ENCODE results near the gene KCNJ10. TPM values are rescaled to one million over a fixed set of nuclear protein-coding genes. Genes with fewer than 3 reads are reported as not detected.

KCNJ10 gene
- total RNA-seq, 2 experiments from 2014 or later = 0.29 TPM; not detected in 1

DNA sequence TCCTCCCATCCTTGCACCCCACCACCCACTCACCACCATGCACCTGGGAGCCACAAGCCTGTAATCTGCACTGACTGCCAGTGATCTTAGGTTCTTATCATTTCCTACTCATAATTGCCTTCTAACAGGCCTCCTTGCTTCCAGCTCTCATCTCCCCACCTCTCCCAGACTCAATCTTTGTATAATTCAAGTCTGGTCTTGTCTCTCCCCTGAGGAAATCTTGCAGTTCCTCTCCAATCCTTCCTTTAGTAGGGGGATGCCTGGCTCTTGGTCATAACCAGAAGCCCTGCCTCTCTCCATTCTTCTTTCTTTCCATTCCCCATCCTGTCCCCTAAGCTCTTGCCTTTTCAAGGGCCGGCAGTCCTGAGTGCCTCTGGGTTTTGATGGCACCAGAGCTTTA is 66.0 kb downstream of the KCNJ10 start:
- H3K4me3 ChIP-seq (ENCODE audit: low read depth, low read length, poor library complexity, severe bottlenecking) = no peak overlapping the region
- TF ChIP-seq CTCF (conservative IDR thresholded peaks at IDR 0.05; ENCODE audit: low read length) (no peak), EZH2phosphoT487 (IDR thresholded peaks at IDR 0.05; ENCODE audit: borderline replicate concordance, low read depth, low read length) (no peak)

DNA sequence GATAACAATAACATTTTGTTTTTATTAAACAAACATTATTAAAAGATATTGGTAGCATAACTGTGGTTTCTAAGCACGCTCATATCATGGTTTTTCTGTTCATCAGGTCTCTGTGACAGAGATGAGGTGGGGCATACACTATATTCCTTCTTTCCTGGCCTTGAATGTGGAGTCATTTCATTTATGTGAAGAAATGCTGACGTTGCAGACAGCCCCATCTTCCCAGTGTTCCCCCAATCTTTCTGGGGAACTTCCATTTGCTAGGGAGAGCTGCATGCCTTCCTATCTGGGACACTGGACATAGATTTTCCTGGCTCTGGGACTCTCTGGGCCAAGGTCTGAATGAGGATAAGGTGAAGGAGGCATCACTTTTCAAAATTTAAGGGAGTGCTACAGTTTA is 68.5 kb downstream of the KCNJ10 start:
- Histone ChIP-seq H3K4me2 (ENCODE audit: low read length) (no peak overlapping the region), H3K79me2 (ENCODE audit: insufficient read depth, low read depth, low read length) (no peaks in the 10 kb centered on the region), H3K9me3 (ENCODE audit: low read length) (no peaks in the 10 kb centered on the region), H2AFZ (ENCODE audit: low read length) (no peak overlapping the region), H3K27ac (ENCODE audit: low read depth, low read length, poor library complexity, severe bottlenecking) (no peak overlapping the region), H3K4me1 (ENCODE audit: insufficient read depth, low read length, poor library complexity, severe bottlenecking) (no peaks in the 10 kb centered on the region), H3K9me2 (ENCODE audit: insufficient read depth, low read length) (no peaks in the 10 kb centered on the region), H3K36me3 (ENCODE audit: insufficient read depth, low read length) (no peaks in the 10 kb centered on the region), H4K20me1 (ENCODE audit: insufficient read depth, low read length) (no peaks in the 10 kb centered on the region), H3K4me3 (ENCODE audit: low read depth, low read length, poor library complexity, severe bottlenecking) (no peak overlapping the region)
- no peak for DNase-seq (ENCODE audit: low spot score)
- intact Hi-C loops (cut with micrococcal nuclease; ENCODE audit: unreplicated experiment) = no loop called here
- no TSS peak for BruUV-seq (replicated peaks)
- TF ChIP-seq CTCF (conservative IDR thresholded peaks at IDR 0.05; ENCODE audit: low read length) (no peak), EZH2phosphoT487 (IDR thresholded peaks at IDR 0.05; ENCODE audit: borderline replicate concordance, low read depth, low read length) (no peak)
- CTCF ChIA-PET (ENCODE audit: unreplicated experiment) = interaction anchor here (0.6 kb wide), 2 partner anchors 30 to 79 kb away, joined by 3 read pairs; no protein-coding TSS in a partner anchor
- POLR2A ChIA-PET = no interaction called here

More for the DNA sequence above, 66.0 kb downstream of the KCNJ10 start:
- POLR2A ChIA-PET = no interaction called here
- H3K4me1 ChIP-seq (ENCODE audit: insufficient read depth, low read length, poor library complexity, severe bottlenecking) = no peaks in the 10 kb centered on the region
- H3K4me2 ChIP-seq (ENCODE audit: low read length) = no peak overlapping the region
- H3K79me2 ChIP-seq (ENCODE audit: insufficient read depth, low read depth, low read length) = no peaks in the 10 kb centered on the region
- H3K9me2 ChIP-seq (ENCODE audit: insufficient read depth, low read length) = no peaks in the 10 kb centered on the region
- intact Hi-C loops (cut with micrococcal nuclease; ENCODE audit: unreplicated experiment) = no loop called here
- H3K27ac ChIP-seq (ENCODE audit: low read depth, low read length, poor library complexity, severe bottlenecking) = no peak overlapping the region
- no peaks in the 10 kb centered on the region for H4K20me1 ChIP-seq (ENCODE audit: insufficient read depth, low read length)
- H3K9me3 ChIP-seq (ENCODE audit: low read length) = no peaks in the 10 kb centered on the region
- no peaks in the 10 kb centered on the region for H3K36me3 ChIP-seq (ENCODE audit: insufficient read depth, low read length)
- no TSS peak for BruUV-seq (replicated peaks)
- no peak for DNase-seq (ENCODE audit: low spot score)
- H2AFZ ChIP-seq (ENCODE audit: low read length) = no peak overlapping the region
- CTCF ChIA-PET (ENCODE audit: unreplicated experiment) = interaction anchor here (0.9 kb wide), 1 partner anchor 114 kb away, joined by 3 read pairs; no protein-coding TSS in a partner anchor

DNA sequence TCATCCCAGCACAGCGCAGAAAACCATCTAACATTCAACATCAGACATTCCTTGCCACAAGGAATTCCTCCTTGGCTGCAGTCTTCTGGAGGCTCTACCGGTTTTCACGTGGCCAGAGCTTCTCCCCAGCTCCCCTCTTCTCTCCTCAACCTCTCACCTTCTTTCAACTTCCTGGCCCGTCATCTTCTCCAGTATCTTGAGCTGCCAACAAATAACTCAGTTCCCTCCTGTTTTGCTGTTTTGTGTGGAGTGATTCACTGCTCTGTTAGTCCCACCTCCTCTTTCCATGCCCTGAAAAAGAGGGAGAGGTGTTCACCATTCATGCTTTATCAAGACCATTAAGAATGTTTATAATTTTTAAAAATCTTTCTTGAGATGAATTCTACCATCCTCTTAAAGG is 70.8 kb downstream of the KCNJ10 start:
- no peak for DNase-seq (ENCODE audit: low spot score)
- POLR2A ChIA-PET = interaction anchor here (0.6 to 0.8 kb wide), 4 partner anchors 55 to 839 kb away, joined by 3 read pairs; no protein-coding TSS in a partner anchor
- BruUV-seq (replicated peaks) = no TSS peak

More for the DNA sequence above, 70.8 kb downstream of the KCNJ10 start:
- Histone ChIP-seq H3K4me3 (ENCODE audit: low read depth, low read length, poor library complexity, severe bottlenecking) (no peak overlapping the region), H3K79me2 (ENCODE audit: insufficient read depth, low read depth, low read length) (no peaks in the 10 kb centered on the region), H3K4me1 (ENCODE audit: insufficient read depth, low read length, poor library complexity, severe bottlenecking) (no peaks in the 10 kb centered on the region), H3K9me2 (ENCODE audit: insufficient read depth, low read length) (no peaks in the 10 kb centered on the region), H3K27ac (ENCODE audit: low read depth, low read length, poor library complexity, severe bottlenecking) (no peak overlapping the region), H3K9me3 (ENCODE audit: low read length) (no peaks in the 10 kb centered on the region), H3K36me3 (ENCODE audit: insufficient read depth, low read length) (no peaks in the 10 kb centered on the region), H4K20me1 (ENCODE audit: insufficient read depth, low read length) (no peaks in the 10 kb centered on the region), H3K4me2 (ENCODE audit: low read length) (no peak overlapping the region), H2AFZ (ENCODE audit: low read length) (no peak overlapping the region)
- CTCF ChIA-PET (ENCODE audit: unreplicated experiment) = no interaction called here
- intact Hi-C loops (cut with micrococcal nuclease; ENCODE audit: unreplicated experiment) = no loop called here
- TF ChIP-seq EZH2phosphoT487 (IDR thresholded peaks at IDR 0.05; ENCODE audit: borderline replicate concordance, low read depth, low read length) (no peak), CTCF (conservative IDR thresholded peaks at IDR 0.05; ENCODE audit: low read length) (no peak)
